Chondrocyte (in vitro differentiated cells): ENCODE results near the gene VAV2. TPM values are rescaled to one million over a fixed set of nuclear protein-coding genes. Genes with fewer than 3 reads are reported as not detected.

Experiments used
- DNase-seq: peaks from one replicate; pipeline ENCODE4 v3.0.0; 2021; ENCODE audit warnings: mixed read lengths, low spot score
- H3K27ac Mint-ChIP-seq: one replicate; pipeline ENCODE4 v1.8.0; 2021; ENCODE audit warnings: mild to moderate bottlenecking, moderate library complexity, mixed read lengths; ENCODE audit not compliant: unreplicated experiment
- H3K27me3 Mint-ChIP-seq: 2 replicates; pipeline ENCODE4 v1.8.0; 2021; ENCODE audit warnings: low read depth, mixed read lengths
- H3K36me3 Mint-ChIP-seq: 2 replicates; pipeline ENCODE4 v1.8.0; 2021; ENCODE audit warnings: low read depth, mixed read lengths
- H3K4me1 Mint-ChIP-seq: 2 replicates; pipeline ENCODE4 v1.8.0; 2021; ENCODE audit warnings: low read depth, mild to moderate bottlenecking, mixed read lengths
- H3K4me3 Mint-ChIP-seq: one replicate; pipeline ENCODE4 v1.8.0; 2021; ENCODE audit warnings: mild to moderate bottlenecking, moderate library complexity, mixed read lengths; ENCODE audit not compliant: unreplicated experiment
- H3K9me3 Mint-ChIP-seq: 2 replicates; pipeline ENCODE4 v1.8.0; 2021; ENCODE audit warnings: low read depth, mixed read lengths
- total RNA-seq: library from RNA; stranded (reverse); gene quantifications from 3 replicates; pipeline ENCODE4 v1.2.1, GENCODE V29; 2021
- TF ChIP-seq, protein P1 (sequence below): fragments of 200-600 bp; sonication (generic); IDR thresholded peaks from 2 replicates; pipeline ENCODE4 v1.5.0; 2021; ENCODE audit warnings: antibody characterized with exemption, mild to moderate bottlenecking, moderate library complexity

The VAV2 gene
- total RNA-seq, 1 donor from 2014 or later = 17.7 TPM

DNA sequence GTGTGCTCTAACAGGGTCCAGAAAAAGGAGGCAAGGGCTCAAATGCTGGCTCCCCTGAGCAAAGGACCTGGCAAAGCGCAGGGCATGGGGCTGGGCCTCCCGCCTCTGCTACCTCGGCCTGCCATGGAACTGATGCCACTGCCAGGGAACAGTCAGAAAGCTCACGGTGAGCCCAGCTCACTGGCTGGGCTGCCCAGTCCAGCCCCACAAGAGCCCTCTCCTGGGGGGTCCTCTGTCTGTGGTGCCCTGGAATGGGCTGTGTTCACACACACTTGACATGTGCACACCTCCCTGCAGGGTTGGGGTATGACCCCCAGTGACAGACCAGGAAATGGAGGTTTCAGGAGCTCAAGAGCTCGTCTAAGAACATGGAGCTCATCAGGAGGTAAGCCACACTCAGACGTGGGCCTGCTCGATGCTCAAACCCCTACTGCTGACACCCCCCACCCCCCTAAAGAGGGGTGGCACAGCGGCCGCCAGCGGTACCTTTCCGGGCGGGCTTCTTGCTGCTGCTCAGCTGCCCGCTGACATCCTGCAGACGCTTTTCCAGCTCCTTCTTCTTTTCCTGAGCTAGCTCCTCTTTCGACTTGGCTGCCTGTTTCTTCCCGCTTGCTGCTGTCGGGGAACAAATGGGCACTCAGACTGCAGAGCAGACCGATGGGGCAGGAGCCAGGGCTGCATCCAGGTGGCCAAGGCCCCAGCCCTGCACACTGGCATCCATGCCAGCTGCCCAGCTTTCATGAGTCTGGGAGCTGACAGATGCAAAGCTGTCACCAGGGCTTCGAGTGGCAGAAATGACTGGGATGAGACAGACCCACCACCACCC lies 42.3 kb upstream of the VAV2 start:
- H3K9me3 Mint-ChIP-seq = peaks cover 10% of the 10 kb centered on the region
- H3K4me1 Mint-ChIP-seq = no peaks in the 10 kb centered on the region
- no peak overlapping the region for H3K27ac Mint-ChIP-seq
- H3K27me3 Mint-ChIP-seq = no peaks in the 10 kb centered on the region
- TF ChIP-seq, protein P1, sequence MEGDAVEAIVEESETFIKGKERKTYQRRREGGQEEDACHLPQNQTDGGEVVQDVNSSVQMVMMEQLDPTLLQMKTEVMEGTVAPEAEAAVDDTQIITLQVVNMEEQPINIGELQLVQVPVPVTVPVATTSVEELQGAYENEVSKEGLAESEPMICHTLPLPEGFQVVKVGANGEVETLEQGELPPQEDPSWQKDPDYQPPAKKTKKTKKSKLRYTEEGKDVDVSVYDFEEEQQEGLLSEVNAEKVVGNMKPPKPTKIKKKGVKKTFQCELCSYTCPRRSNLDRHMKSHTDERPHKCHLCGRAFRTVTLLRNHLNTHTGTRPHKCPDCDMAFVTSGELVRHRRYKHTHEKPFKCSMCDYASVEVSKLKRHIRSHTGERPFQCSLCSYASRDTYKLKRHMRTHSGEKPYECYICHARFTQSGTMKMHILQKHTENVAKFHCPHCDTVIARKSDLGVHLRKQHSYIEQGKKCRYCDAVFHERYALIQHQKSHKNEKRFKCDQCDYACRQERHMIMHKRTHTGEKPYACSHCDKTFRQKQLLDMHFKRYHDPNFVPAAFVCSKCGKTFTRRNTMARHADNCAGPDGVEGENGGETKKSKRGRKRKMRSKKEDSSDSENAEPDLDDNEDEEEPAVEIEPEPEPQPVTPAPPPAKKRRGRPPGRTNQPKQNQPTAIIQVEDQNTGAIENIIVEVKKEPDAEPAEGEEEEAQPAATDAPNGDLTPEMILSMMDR = no peak
- DNase-seq = peak; percentile 60
- H3K36me3 Mint-ChIP-seq = peaks cover 42% of the 10 kb centered on the region
- H3K4me3 Mint-ChIP-seq = no peak overlapping the region

DNA sequence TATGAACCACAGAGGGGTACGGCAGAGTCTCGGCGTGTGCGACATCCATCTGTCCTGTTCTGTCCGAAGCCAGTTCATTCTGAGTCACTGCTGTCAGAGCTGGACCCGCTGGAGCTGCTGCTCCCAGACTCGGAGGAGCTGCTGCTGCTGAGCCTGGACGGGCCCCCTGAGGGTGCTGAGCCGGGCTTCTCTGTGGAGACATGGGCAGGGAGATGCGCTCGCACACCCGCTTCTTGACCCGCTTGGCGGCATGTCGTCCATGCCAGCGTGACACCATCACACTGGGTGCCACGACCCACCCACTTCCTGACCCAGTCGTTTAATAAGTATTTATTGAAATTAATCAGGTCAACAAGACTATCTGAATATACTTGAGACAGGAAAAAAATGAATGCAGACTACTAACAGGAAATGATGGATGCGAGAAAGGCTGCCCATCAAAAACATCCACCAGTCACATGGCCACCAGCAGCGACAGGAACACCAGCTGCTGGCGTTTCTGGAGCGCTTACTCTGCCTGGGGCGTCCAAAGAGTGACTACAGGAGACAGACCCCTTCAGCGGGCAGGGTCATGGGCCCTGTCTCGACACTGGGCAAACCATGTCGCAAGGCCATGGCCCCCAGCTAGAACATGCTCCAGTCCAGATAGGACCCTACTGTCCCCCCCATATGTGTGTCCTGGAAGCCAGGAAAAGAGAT lies 41.5 kb upstream of the VAV2 start:
- no peak overlapping the region for H3K27ac Mint-ChIP-seq
- DNase-seq = peak; percentile 74
- no peaks in the 10 kb centered on the region for H3K4me1 Mint-ChIP-seq
- TF ChIP-seq, protein P1 = no peak
- H3K27me3 Mint-ChIP-seq = no peaks in the 10 kb centered on the region
- no peak overlapping the region for H3K4me3 Mint-ChIP-seq
- peaks cover 35% of the 10 kb centered on the region for H3K36me3 Mint-ChIP-seq
- H3K9me3 Mint-ChIP-seq = peaks cover 7% of the 10 kb centered on the region

DNA sequence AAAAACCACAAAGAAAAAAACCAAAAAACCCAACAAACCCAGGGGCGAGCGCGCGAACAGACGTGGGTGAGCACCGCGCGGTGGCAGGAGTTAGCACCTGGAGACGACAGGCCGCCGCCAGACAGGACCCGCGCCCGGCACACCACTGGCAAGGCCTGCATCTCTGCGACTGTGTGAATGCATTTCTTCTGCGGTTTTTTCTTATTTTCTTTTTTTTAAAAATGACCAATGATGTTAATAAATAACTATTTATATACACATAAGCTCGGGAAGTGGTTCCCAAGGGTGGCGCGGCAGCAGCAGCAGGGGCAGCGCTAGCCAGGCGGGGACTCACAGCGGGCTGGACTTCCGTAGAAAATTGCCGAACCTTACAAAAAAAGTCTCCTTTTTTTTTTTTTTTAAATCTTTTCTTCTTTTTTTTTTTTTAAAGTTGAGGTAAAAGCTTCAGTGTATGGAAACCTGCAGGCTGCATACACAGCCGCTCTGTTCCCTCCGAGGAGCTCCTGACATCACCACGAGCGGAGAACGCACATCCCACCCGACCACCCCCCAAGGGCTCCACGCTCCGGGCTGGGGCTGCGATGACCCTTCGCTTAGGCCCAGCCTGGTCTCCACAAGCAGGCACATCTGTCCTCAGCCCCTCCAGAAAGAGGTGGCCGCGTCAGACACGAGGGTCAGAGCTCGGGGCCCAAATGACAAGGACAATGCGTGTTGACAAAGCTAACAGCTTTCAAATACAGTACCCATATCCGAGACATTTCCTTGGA lies 40.5 kb upstream of the VAV2 start:
- no peak overlapping the region for H3K27ac Mint-ChIP-seq
- peak; percentile 66 for DNase-seq
- no peaks in the 10 kb centered on the region for H3K4me1 Mint-ChIP-seq
- H3K36me3 Mint-ChIP-seq = peaks cover 26% of the 10 kb centered on the region
- TF ChIP-seq, protein P1 = no peak
- H3K27me3 Mint-ChIP-seq = no peaks in the 10 kb centered on the region
- H3K9me3 Mint-ChIP-seq = peaks cover under 1% of the 10 kb centered on the region
- no peak overlapping the region for H3K4me3 Mint-ChIP-seq

DNA sequence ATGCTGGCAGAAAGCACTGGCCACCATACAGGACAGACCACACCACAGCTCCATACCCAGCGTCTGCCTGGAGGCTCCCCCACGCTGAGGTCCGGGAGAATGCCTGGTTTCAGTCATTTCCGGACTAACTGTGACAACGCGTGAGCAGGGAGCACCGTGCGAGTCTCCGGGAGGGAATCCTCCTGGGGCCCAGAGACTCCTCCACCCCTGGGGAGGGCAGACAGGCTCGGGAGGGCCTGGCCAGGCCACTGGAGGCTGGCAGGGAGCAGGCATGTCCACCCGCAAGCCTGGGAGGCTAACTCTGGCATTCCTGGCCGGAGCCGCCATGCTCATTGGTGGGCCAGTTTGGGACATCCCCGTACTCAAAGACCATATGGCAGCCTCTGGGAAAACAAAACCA lies 39.7 kb upstream of the VAV2 start:
- peak overlapping the region; percentile 22 for H3K27ac Mint-ChIP-seq
- TF ChIP-seq, protein P1 = no peak
- H3K4me3 Mint-ChIP-seq = no peak overlapping the region
- H3K4me1 Mint-ChIP-seq = peaks cover 3% of the 10 kb centered on the region
- peak; percentile 68 for DNase-seq
- H3K36me3 Mint-ChIP-seq = peaks cover 23% of the 10 kb centered on the region
- no peaks in the 10 kb centered on the region for H3K27me3 Mint-ChIP-seq
- no peaks in the 10 kb centered on the region for H3K9me3 Mint-ChIP-seq

DNA sequence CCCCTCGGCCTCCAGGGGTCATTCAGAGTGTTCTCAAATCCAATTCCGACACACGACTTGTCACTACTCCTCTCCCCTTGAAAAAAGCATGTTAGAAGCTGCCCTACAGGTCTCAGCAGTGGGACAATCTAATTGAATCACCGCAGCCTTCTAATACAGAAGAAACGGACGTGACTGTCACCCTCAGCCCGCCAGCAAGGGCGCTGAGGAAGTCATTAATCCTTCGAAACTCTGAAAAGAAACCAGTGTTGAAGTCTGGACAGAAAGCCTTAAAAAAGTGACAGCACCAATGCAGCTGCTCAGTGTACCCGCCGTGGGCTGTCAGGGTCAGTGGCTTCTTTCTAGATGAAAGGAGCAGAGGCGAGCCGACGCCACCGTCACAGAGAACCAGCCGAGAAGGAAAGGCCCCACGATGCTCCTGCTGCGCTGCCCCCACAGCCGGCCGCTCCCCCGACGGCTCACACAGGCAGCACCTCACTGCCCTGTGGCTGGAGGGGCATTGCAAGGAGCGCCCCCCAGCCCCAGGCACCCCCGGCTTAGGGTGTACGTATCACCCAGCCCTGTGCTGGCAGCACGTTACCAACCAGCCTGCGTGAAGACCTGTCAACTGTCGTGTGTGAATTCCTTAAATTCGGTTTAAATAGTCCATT lies 38.8 kb upstream of the VAV2 start:
- Mint-ChIP-seq H3K4me3 (no peak overlapping the region), H3K27me3 (no peaks in the 10 kb centered on the region), H3K27ac (no peak overlapping the region), H3K36me3 (peaks cover 19% of the 10 kb centered on the region), H3K4me1 (peaks cover 9% of the 10 kb centered on the region), H3K9me3 (no peaks in the 10 kb centered on the region)
- TF ChIP-seq, protein P1 = no peak
- DNase-seq = peak; percentile 77
